HK-2 (cell line): ENCODE measurements around the gene PCDHB4.
"Not testable (repeated sequence)": the region's sequence is repeated elsewhere in the genome, so short reads cannot be mapped to it uniquely, and the experiment has no call there.

Source experiments
- DNase-seq: peaks from one replicate; pipeline ENCODE4 v3.0.0-alpha.2; 2018; ENCODE audit not compliant: unreplicated experiment

PCDHB4 gene

DNA sequence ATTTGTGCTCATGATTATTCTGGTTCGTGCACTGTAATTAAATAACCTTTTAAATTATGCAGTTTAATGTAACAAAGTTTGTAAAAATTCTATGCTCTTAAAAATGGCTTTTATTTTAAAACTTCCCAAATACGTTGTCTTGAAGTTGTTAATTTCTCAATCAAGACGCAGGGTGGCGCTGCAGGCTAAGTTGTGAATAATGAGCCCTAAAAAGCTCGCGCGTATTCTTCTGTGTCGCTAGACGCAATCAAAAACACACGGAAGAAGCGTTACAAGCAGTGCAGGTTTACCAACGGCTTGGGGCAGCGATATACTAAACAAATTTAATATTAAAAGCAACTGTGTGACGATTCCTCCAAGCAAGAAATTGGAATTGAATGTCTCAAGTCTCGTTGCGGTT is at the start of gene PCDHB4:
Gene PCDHB4, plus strand, starts transcription at position 256 of the 400 bp plus-strand sequence. CDS start 181 bp downstream, outside the sequence.
- DNase-seq = no peak

GRCh38 chr5:141077826-141078225 is 43.8 kb upstream of the PCDHB4 start:
- DNase-seq = no peak

- no peak for DNase-seq
Measured at GRCh38 chr5:141082228-141082627, 39.4 kb upstream of the PCDHB4 start.

GRCh38 chr5:141084487-141084989 is 37.1 kb upstream of the PCDHB4 start:
- peak; percentile 13 for DNase-seq

GRCh38 chr5:141094481-141095262 is 26.9 kb upstream of the PCDHB4 start, which contains the start of gene PCDHB2:
TSS of gene PCDHB2 (plus strand) at chr5:141094615. CDS start at chr5:141094791, 176 bp downstream.
- DNase-seq = peak; percentile 6

- no peak for DNase-seq
Measured at GRCh38 chr5:141095263-141095641, 26.4 kb upstream of the PCDHB4 start.

- DNase-seq = not testable (repeated sequence)
Measured at GRCh38 chr5:141096181-141096580, 25.4 kb upstream of the PCDHB4 start.

- DNase-seq = not testable (repeated sequence)
Measured at GRCh38 chr5:141096586-141096985, 25.0 kb upstream of the PCDHB4 start.

DNA sequence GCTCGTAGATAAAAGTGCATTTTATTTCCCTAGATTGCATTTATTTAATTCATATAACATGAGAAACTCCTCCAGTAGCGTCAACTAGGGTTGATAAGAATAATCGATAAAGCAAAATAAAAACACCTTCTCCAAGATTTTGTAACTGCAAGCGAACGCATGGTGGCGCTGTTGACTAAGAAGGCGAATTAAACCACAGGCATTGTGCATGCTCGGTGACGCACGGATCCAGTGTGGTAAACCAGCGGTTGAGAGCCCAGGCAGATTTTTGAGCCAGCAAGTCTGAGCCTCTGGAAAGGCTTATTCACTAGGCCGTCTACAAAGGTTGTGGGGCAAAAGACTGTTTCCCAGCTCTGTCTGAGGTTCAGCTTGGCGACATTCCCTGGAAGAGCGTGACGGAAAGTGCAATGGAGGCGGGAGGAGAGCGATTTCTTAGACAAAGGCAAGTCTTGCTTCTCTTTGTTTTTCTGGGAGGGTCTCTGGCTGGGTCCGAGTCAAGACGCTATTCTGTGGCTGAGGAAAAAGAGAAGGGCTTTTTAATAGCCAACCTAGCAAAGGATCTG is 21.3 kb upstream of the PCDHB4 start, which contains the start of gene PCDHB3:
Gene PCDHB3, plus strand, starts transcription at position 231 of the 563 bp plus-strand sequence. Its CDS starts 177 bp downstream, at position 408.
- DNase-seq = peak; percentile 65

DNA sequence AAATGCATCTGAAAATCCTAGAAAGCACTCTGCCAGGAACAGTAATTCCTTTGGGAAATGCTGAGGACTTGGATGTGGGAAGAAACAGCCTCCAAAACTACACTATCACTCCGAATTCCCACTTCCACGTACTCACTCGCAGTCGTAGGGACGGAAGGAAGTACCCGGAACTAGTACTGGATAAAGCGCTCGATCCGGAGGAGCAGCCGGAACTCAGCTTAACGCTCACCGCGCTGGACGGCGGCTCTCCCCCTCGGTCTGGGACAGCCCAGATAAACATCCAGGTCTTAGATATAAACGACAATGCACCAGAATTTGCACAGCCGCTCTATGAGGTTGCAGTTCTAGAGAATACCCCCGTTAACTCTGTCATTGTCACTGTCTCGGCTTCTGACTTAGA is 20.6 kb upstream of the PCDHB4 start:
- DNase-seq = no peak

- not testable (repeated sequence) for DNase-seq
Measured at GRCh38 chr5:141102070-141102469, 19.5 kb upstream of the PCDHB4 start.

- not testable (repeated sequence) for DNase-seq
Measured at GRCh38 chr5:141102471-141102870, 19.1 kb upstream of the PCDHB4 start.

DNA sequence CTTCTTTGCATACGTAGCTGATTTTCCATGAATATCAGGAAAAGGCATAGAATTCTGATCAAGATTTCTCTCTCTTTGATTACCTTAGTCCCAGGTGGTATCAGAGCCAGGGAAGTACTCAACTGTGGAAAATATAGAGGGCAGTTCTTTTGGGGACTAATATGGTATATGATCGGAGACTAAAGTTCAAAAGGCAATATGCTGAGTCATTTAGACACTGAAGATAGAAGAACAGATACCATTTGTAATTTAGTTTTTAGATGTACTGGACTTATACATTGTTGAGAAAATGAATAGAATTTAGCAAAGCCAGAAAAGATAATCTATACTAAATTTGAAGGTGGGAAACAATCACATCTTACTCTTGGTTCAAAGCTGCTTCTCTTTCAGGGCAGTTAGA is 16.3 kb upstream of the PCDHB4 start:
- no peak for DNase-seq

DNA sequence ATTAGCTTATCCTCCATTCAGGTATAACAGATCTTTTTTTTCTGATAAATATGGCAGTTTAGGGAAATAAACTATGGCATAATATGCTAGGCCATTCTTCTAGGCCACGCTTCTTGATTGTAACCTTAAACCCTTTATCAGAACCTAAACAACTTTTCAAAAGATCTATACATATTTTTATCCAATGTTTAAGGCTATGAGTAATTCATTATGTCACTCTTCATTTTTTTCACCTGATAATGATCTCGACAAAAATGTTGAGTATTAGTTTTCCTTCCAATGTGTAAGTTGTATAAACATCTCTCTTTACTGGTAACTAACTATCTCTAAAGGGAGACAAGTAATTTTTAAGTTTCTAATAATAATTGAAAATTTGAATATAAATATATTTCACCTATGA is 2.4 kb upstream of the PCDHB4 start:
- no peak for DNase-seq

DNA sequence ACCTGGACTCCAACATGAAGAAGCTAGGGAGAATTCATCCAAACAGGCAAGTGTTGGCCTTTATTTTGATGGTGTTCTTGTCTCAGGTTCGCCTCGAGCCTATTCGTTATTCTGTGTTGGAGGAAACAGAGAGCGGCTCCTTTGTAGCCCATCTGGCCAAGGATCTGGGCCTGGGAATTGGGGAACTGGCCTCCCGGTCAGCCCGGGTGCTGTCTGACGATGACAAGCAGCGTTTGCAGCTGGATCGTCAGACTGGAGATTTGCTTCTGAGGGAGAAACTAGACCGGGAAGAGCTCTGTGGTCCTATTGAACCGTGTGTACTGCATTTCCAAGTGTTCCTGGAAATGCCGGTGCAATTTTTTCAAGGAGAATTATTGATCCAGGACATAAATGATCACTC is 367 bp downstream of the PCDHB4 start:
- no peak for DNase-seq

GRCh38 chr5:141123396-141124135 is 1.9 kb downstream of the PCDHB4 start:
- not testable (repeated sequence) for DNase-seq

GRCh38 chr5:141127305-141127704 is 5.7 kb downstream of the PCDHB4 start:
- no peak for DNase-seq

GRCh38 chr5:141135030-141135717 is 13.6 kb downstream of the PCDHB4 start, which contains the start of gene PCDHB5:
TSS of gene PCDHB5 (plus strand) at chr5:141135206. CDS start at chr5:141135435, 229 bp downstream.
- DNase-seq = no peak

GRCh38 chr5:141135718-141136266 is 14.2 kb downstream of the PCDHB4 start:
- DNase-seq = no peak

DNA sequence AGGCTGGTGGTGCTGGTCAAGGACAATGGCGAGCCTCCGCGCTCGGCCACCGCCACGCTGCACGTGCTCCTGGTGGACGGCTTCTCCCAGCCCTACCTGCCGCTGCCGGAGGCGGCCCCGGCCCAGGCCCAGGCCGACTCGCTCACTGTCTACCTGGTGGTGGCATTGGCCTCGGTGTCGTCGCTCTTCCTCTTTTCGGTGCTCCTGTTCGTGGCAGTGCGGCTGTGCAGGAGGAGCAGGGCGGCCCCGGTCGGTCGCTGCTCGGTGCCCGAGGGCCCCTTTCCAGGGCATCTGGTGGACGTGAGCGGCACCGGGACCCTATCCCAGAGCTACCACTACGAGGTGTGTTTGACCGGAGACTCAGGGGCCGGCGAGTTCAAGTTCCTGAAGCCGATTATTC is 15.7 kb downstream of the PCDHB4 start:
- not testable (repeated sequence) for DNase-seq

DNA sequence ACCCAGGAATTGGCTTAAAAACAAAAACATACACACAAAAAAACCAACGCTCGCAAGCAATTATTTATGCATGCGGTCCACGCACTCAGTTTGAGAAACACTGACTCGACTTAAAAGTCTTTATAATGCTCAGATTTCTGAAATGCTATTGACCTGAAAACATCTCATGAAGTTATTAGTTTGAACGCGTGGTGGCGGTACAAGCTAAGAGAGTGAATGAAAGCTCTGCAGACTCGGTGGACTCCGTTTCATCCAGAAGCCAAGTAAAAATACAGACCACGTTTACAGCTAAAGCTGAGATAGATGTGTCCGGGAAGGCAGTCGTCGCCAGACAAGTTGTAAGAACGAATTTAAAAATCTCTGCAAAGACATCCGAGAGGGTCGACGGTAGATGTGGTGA is 28.2 kb downstream of the PCDHB4 start, which contains the start of gene PCDHB6:
Gene PCDHB6, plus strand, starts transcription at position 246 of the 400 bp plus-strand sequence. CDS start 201 bp downstream, outside the sequence.
- no peak for DNase-seq
